Colonic mucosa (tissue), 4 donors: ENCODE measurements around the gene GMPPA. TPM values are rescaled to one million over a fixed set of nuclear protein-coding genes. Genes with fewer than 3 reads are reported as not detected.

Experiments used
- DNase-seq: peaks from one replicate; pipeline ENCODE4 v3.0.0-alpha.2; 2020
- H3K27ac ChIP-seq: fragments of 200-600 bp; one replicate; pipeline ENCODE4 v1.8.0; 2021
- H3K27me3 ChIP-seq: fragments of 200-600 bp; one replicate; pipeline ENCODE4 v1.8.0; 2021
- H3K36me3 ChIP-seq: fragments of 200-600 bp; one replicate; pipeline ENCODE4 v1.8.0; 2021
- H3K4me1 ChIP-seq: fragments of 200-600 bp; one replicate; pipeline ENCODE4 v1.8.0; 2021; ENCODE audit warnings: mild to moderate bottlenecking
- H3K4me3 ChIP-seq: fragments of 200-600 bp; one replicate; pipeline ENCODE4 v1.8.0; 2021
- H3K9ac ChIP-seq, 2 donors: one replicate each; pipeline ENCODE4 v1.7.0; 2013; ENCODE audit warnings: control low read depth in 2 of 2, low read depth in 2 of 2, low read length in 2 of 2
- H3K9me3 ChIP-seq: fragments of 200-600 bp; one replicate; pipeline ENCODE4 v1.8.0; 2021
- intact Hi-C: fragments of 100-400 bp; cut with DNase I; formaldehyde crosslinking; loops from one replicate; pipeline ENCODE4 v1.14.1; 2022
- microRNA-seq: library from miRNA; unstranded; fragments of <30 nt; microRNA quantifications from one replicate; pipeline ENCODE4, GENCODE V29; 2019
- total RNA-seq, 2 donors: library from RNA; stranded (reverse); fragmentation: NEBNext Ultra II Directional in 1 of 2; extraction: Animal tissue kit (Norgen Biotek cat#: 25700) in 1 of 2; gene quantifications; one replicate each; pipeline ENCODE4 v1.2.1, GENCODE V29; 2021
- TF ChIP-seq, protein P1 (sequence below): fragments of 200-600 bp; IDR thresholded peaks from one replicate; pipeline ENCODE4 v1.8.0; 2022; ENCODE audit warnings: antibody characterized with exemption, mild to moderate bottlenecking
- donor health status: healthy.
- donor health status: DM: no; HTN: no; CAD: no.
- donor health status: DM: no; HTN: no; CAD: no.

GMPPA gene
- total RNA-seq, 2 donors from 2014 or later: 49.7 to 86.1 TPM

DNA sequence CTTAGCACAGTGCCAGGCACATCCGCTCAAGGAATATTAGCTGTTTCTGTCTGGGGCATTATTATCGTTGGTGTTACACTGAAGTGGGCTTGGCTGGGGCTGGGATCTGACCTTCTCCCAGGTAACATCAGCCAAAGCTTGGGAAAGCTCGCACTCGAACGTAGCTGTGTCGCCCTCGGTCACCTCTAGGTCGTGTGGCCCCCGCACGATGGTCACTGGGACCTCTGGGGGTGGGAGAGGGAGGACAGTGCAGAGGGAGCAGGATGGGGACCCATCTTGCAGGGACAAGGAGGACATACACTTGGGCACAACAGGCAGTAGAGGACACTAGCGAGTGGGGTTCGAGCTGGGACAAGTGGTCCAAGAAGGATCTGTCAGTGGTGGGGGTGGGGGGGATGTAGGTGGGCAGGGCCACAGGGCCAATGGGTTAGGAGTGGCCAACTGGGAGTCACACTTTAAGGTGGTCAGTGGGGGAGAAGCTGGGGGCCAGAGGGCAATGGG, 54.8 kb downstream of the GMPPA start:
- Histone ChIP-seq H3K4me1 (peaks cover 4% of the 10 kb centered on the region), H3K27ac (no peak overlapping the region), H3K36me3 (no peaks in the 10 kb centered on the region), H3K9me3 (no peaks in the 10 kb centered on the region), H3K4me3 (no peak overlapping the region), H3K27me3 (peaks cover 8% of the 10 kb centered on the region), H3K9ac (no peak overlapping the region)
- DNase-seq: no peak
- TF ChIP-seq, protein P1, sequence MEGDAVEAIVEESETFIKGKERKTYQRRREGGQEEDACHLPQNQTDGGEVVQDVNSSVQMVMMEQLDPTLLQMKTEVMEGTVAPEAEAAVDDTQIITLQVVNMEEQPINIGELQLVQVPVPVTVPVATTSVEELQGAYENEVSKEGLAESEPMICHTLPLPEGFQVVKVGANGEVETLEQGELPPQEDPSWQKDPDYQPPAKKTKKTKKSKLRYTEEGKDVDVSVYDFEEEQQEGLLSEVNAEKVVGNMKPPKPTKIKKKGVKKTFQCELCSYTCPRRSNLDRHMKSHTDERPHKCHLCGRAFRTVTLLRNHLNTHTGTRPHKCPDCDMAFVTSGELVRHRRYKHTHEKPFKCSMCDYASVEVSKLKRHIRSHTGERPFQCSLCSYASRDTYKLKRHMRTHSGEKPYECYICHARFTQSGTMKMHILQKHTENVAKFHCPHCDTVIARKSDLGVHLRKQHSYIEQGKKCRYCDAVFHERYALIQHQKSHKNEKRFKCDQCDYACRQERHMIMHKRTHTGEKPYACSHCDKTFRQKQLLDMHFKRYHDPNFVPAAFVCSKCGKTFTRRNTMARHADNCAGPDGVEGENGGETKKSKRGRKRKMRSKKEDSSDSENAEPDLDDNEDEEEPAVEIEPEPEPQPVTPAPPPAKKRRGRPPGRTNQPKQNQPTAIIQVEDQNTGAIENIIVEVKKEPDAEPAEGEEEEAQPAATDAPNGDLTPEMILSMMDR: no peak
- intact Hi-C loops: no loop called here

DNA sequence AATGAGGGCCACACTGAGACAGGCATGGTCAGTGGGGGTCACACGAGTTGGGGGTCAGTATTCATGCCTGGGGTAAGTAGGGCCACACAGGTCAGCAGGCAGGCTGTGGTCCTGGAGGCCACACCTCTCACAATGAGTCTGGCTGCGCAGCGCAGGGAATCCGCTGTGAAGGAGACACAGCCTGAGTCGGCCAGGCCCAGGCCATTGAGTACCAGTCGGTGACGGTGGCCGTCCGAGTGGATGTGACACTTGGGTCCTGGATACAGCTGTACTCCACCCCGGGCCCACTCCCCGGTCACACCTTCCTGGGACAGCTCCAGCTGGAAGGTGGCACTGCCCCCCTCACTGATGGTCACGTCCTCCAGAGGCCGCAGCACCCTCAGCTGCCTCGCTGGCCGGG, 55.7 kb downstream of the GMPPA start:
- Histone ChIP-seq H3K27ac (no peak overlapping the region), H3K4me3 (no peak overlapping the region), H3K9ac (no peak overlapping the region), H3K27me3 (peaks cover 8% of the 10 kb centered on the region), H3K36me3 (no peaks in the 10 kb centered on the region), H3K9me3 (no peaks in the 10 kb centered on the region), H3K4me1 (peaks cover 4% of the 10 kb centered on the region)
- DNase-seq: no peak
- TF ChIP-seq, protein P1: no peak
- intact Hi-C loops: no loop called here

GRCh38 chr2:219555956-219556355, 57.3 kb downstream of the GMPPA start:
- no peak overlapping the region for H3K4me3 ChIP-seq
- H3K36me3 ChIP-seq: no peaks in the 10 kb centered on the region
- TF ChIP-seq, protein P1: no peak
- H3K4me1 ChIP-seq: peaks cover 4% of the 10 kb centered on the region
- peaks cover 8% of the 10 kb centered on the region for H3K27me3 ChIP-seq
- no peak overlapping the region for H3K27ac ChIP-seq
- no peak overlapping the region for H3K9ac ChIP-seq
- no peaks in the 10 kb centered on the region for H3K9me3 ChIP-seq
- no peak for DNase-seq
- intact Hi-C loops: no loop called here

DNA sequence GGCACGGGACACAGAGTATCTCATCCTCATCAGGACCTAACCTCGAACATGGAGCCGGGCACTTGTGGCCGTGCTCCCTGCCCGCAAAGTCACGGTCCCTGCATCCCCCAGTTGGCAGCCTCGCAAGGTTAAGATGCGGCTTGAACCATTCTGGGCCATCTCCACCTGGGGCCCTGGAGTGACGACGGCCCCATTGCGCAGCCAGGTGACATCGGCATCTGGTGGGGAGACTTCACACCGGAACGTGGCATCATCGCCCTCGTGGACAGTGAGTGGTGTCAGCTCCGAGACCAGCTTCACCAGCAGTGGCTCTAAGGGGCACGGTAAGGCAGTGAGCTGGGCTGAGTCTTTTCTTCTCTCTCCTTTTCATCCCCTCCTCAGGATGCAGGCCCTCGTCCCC, 57.7 kb downstream of the GMPPA start:
- DNase-seq: no peak
- TF ChIP-seq, protein P1: no peak
- Histone ChIP-seq H3K9ac (no peak overlapping the region), H3K36me3 (no peaks in the 10 kb centered on the region), H3K9me3 (no peaks in the 10 kb centered on the region), H3K27me3 (peaks cover 7% of the 10 kb centered on the region), H3K4me3 (no peak overlapping the region), H3K4me1 (peaks cover 4% of the 10 kb centered on the region), H3K27ac (no peak overlapping the region)
- intact Hi-C loops: no loop called here

Small RNAs within 50 kb of the gene (microRNA-seq; reads per million reads assigned to microRNA genes)
- gene MIR3132: not detected

Other genes starting within 250 kb of the GMPPA start
- not detected for gene TUBA4B, start 245.6 kb upstream of the GMPPA start, total RNA-seq
- 100 to 1,000 TPM in 1 of 2 donors, 10 to 100 TPM in 1; 68.4 to 149 TPM for gene TUBA4A, start 245.0 kb upstream of the GMPPA start, total RNA-seq
- gene DNAJB2, start 219.5 kb upstream of the GMPPA start, total RNA-seq: 10 to 100 TPM; 65.8 to 71.1 TPM
- 1 to 10 TPM; 1.9 to 2.0 TPM for gene PTPRN, start 189.5 kb upstream of the GMPPA start, total RNA-seq
- gene RESP18, start 166.1 kb upstream of the GMPPA start, total RNA-seq: not detected
- gene DNPEP, start 111.0 kb upstream of the GMPPA start, total RNA-seq: 10 to 100 TPM; 96.1 to 96.7 TPM
- gene DES, start 80.5 kb upstream of the GMPPA start, total RNA-seq: 100 to 1,000 TPM in 1 of 2 donors, 10 to 100 TPM in 1; 24.0 to 917 TPM
- 10 to 100 TPM in 1 of 2 donors, 1 to 10 TPM in 1; 6.2 to 19.3 TPM for gene SPEG, start 64.0 kb upstream of the GMPPA start, total RNA-seq
- under 1 TPM in 1 of 2 donors, not detected in 1; 0.12 TPM for gene ASIC4, start 15.6 kb downstream of the GMPPA start, total RNA-seq
- 10 to 100 TPM; 43.1 to 43.5 TPM for gene CHPF, start 44.9 kb downstream of the GMPPA start, total RNA-seq
- gene TMEM198, start 45.1 kb downstream of the GMPPA start, total RNA-seq: 1 to 10 TPM; 1.7 to 2.9 TPM
- 10 to 100 TPM in 1 of 2 donors, 1 to 10 TPM in 1; 9.9 to 13.2 TPM for gene OBSL1, start 72.6 kb downstream of the GMPPA start, total RNA-seq
- not detected for gene INHA, start 73.4 kb downstream of the GMPPA start, total RNA-seq
- gene STK11IP, start 99.0 kb downstream of the GMPPA start, total RNA-seq: 10 to 100 TPM; 25.4 to 42.7 TPM
- gene SLC4A3, start 128.7 kb downstream of the GMPPA start, total RNA-seq: under 1 TPM; 0.47 to 0.72 TPM